ENCODE data around the gene RXFP2. TPM values are rescaled to one million over a fixed set of nuclear protein-coding genes. Genes with fewer than 3 reads are reported as not detected.

Gene RXFP2
- total and polyA plus RNA-seq, 9 of the 15 experiments (the other 6 are each of a cell fraction or from before 2014, with no cell fraction given) = not detected

GRCh38 chr13:31722673-31723072 is 16.7 kb upstream of the RXFP2 start:
- H3K9ac ChIP-seq (ENCODE audit: insufficient read depth in 1 of 2, low read depth in 2 of 2, low read length in 2 of 2) = no peak overlapping the region
- no peaks in the 10 kb centered on the region for H4K20me1 ChIP-seq (replicated peaks; ENCODE audit: control insufficient read depth, insufficient read depth, low read length)
- no peak overlapping the region for H3K4me2 ChIP-seq (ENCODE audit: insufficient read depth, low read length)
- DNase-seq (ENCODE audit: extremely low read depth in 1 of 4, low spot score in 3 of 4) (no peak), ATAC-seq (no peak), FAIRE-seq (no peak)
- TF ChIP-seq NRF1 (conservative IDR thresholded peaks at IDR 0.05 in 1 of 2, IDR thresholded peaks at IDR 0.05 in 1 of 2) (no peak), ZNF282 (CRISPR knock-in tag; IDR thresholded peaks at IDR 0.05) (no peak), KLF1 (tag; IDR thresholded peaks at IDR 0.05) (no peak), ZNF140 (CRISPR knock-in tag; IDR thresholded peaks at IDR 0.05) (no peak), EP400 (IDR thresholded peaks at IDR 0.05) (no peak)
- H3K9me1 ChIP-seq (ENCODE audit: control insufficient read depth, insufficient read depth, low read length) = no peaks in the 10 kb centered on the region
- no peaks in the 10 kb centered on the region for H3K79me2 ChIP-seq (ENCODE audit: control insufficient read depth, insufficient read depth, low read length)
- H3K36me3 ChIP-seq (ENCODE audit: control insufficient read depth, insufficient read depth, low read length) = no peaks in the 10 kb centered on the region
- WGBS (ENCODE audit: insufficient coverage, low coverage, missing lambda C conversion rate) = 0% methylated on average over 5 of the region's 5 CpGs
- no peak overlapping the region for H2AFZ ChIP-seq (ENCODE audit: low read depth, low read length)
- in situ Hi-C loops (cut with MboI) = no loop called here
- CTCF ChIA-PET (ENCODE audit: low intra/inter-chr PET ratio) = no interaction called here
- BruUV-seq (replicated peaks) = no TSS peak
- no peak overlapping the region for H3K27ac ChIP-seq (ENCODE audit: extremely low read depth, low read depth, low read length)
- intact Hi-C loops (cut with micrococcal nuclease) = no loop called here
- H3K27me3 ChIP-seq (ENCODE audit: control insufficient read depth in 2 of 2, insufficient read depth in 2 of 2, low read length in 2 of 2) = no peaks in the 10 kb centered on the region
- no peaks in the 10 kb centered on the region for H3K9me3 ChIP-seq (replicated peaks; ENCODE audit: control insufficient read depth, insufficient read depth, low read depth, low read length)
- no peak overlapping the region for H3K4me3 ChIP-seq
- no peaks in the 10 kb centered on the region for H3K4me1 ChIP-seq (replicated peaks in 1 of 2; ENCODE audit: control insufficient read depth in 2 of 2, insufficient read depth in 2 of 2, low read length in 2 of 2)
- POLR2A ChIA-PET = no interaction called here

GRCh38 chr13:31725841-31726240 is 13.5 kb upstream of the RXFP2 start:
- DNase-seq (ENCODE audit: extremely low read depth in 1 of 4, low spot score in 3 of 4) = no peak
- ChIA-PET CTCF (ENCODE audit: low intra/inter-chr PET ratio) (no interaction called here), POLR2A (no interaction called here)
- H3K9ac ChIP-seq (ENCODE audit: insufficient read depth in 1 of 2, low read depth in 2 of 2, low read length in 2 of 2) = no peak overlapping the region
- no peaks in the 10 kb centered on the region for H3K9me3 ChIP-seq (replicated peaks; ENCODE audit: control insufficient read depth, insufficient read depth, low read depth, low read length)
- ATAC-seq = no peak
- WGBS (ENCODE audit: insufficient coverage, low coverage, missing lambda C conversion rate) = 0% methylated on average over 4 of the region's 5 CpGs
- H3K4me2 ChIP-seq (ENCODE audit: insufficient read depth, low read length) = no peak overlapping the region
- H3K27me3 ChIP-seq (ENCODE audit: control insufficient read depth in 2 of 2, insufficient read depth in 2 of 2, low read length in 2 of 2) = no peaks in the 10 kb centered on the region
- no peaks in the 10 kb centered on the region for H4K20me1 ChIP-seq (replicated peaks; ENCODE audit: control insufficient read depth, insufficient read depth, low read length)
- in situ Hi-C loops (cut with MboI) (loop anchor here (25.0 kb wide), 1 partner anchor 489 kb away; no protein-coding TSS in a partner anchor), intact Hi-C loops (cut with micrococcal nuclease) (no loop called here)
- no peaks in the 10 kb centered on the region for H3K36me3 ChIP-seq (ENCODE audit: control insufficient read depth, insufficient read depth, low read length)
- H3K4me1 ChIP-seq (replicated peaks in 1 of 2; ENCODE audit: control insufficient read depth in 2 of 2, insufficient read depth in 2 of 2, low read length in 2 of 2) = no peaks in the 10 kb centered on the region
- H3K4me3 ChIP-seq = no peak overlapping the region
- no peaks in the 10 kb centered on the region for H3K79me2 ChIP-seq (ENCODE audit: control insufficient read depth, insufficient read depth, low read length)
- FAIRE-seq = no peak
- BruUV-seq (replicated peaks) = no TSS peak
- H3K9me1 ChIP-seq (ENCODE audit: control insufficient read depth, insufficient read depth, low read length) = no peaks in the 10 kb centered on the region
- H3K27ac ChIP-seq (ENCODE audit: extremely low read depth, low read depth, low read length) = no peak overlapping the region
- no peak overlapping the region for H2AFZ ChIP-seq (ENCODE audit: low read depth, low read length)
- TF ChIP-seq DACH1 (IDR thresholded peaks at IDR 0.05; ENCODE audit: partially characterized antibody) (no peak), ZFP30 (CRISPR knock-in tag; IDR thresholded peaks at IDR 0.05; ENCODE audit: borderline replicate concordance) (no peak), DIDO1 (tag; IDR thresholded peaks at IDR 0.05; ENCODE audit: low read depth) (no peak), ZNF780A (CRISPR knock-in tag; IDR thresholded peaks at IDR 0.05) (no peak), CREB3 (tag; conservative IDR thresholded peaks at IDR 0.05; ENCODE audit: low read depth) (no peak), HEY1 (CRISPR knock-in tag; IDR thresholded peaks at IDR 0.05; ENCODE audit: borderline replicate concordance) (no peak), FOXM1 (IDR thresholded peaks at IDR 0.05; ENCODE audit: low read depth) (no peak), FOXM1 (CRISPR knock-in tag; IDR thresholded peaks at IDR 0.05; ENCODE audit: low read depth) (no peak), GABPA (tag; conservative IDR thresholded peaks at IDR 0.05; ENCODE audit: low read depth) (no peak), ZNF740 (CRISPR knock-in tag; IDR thresholded peaks at IDR 0.05) (no peak), ZNF740 (tag; IDR thresholded peaks at IDR 0.05) (no peak), GABPB1 (CRISPR knock-in tag; IDR thresholded peaks at IDR 0.05) (no peak)

Measured in K562 (cell line).